ENCODE data around the gene CLP1. TPM values are rescaled to one million over a fixed set of nuclear protein-coding genes. Genes with fewer than 3 reads are reported as not detected.

The CLP1 gene
- total RNA-seq, 1 experiment from 2014 or later: 23.4 TPM

- Histone ChIP-seq H4K20me1 (ENCODE audit: insufficient read depth) (no peaks in the 10 kb centered on the region), H3K79me2 (ENCODE audit: low read depth) (peaks cover 6% of the 10 kb centered on the region), H2AFZ (peak overlapping the region; percentile 1; the same call in 1 of the 2 replicates), H3K9me3 (ENCODE audit: insufficient read depth, low read depth) (no peaks in the 10 kb centered on the region), H3K36me3 (ENCODE audit: low read depth) (no peaks in the 10 kb centered on the region), H3K4me2 (no peak overlapping the region), H3K27ac (no peak overlapping the region), H3F3A (ENCODE audit: insufficient read depth, low read depth) (peaks cover 5% of the 10 kb centered on the region; the same call in 1 of the 2 replicates), H3K4me1 (replicated peaks; ENCODE audit: insufficient read depth) (peaks cover 7% of the 10 kb centered on the region), H3K4me3 (no peak overlapping the region), H3K9me2 (ENCODE audit: insufficient read depth) (no peaks in the 10 kb centered on the region), H3K27me3 (ENCODE audit: insufficient read depth, low read depth) (peaks cover 21% of the 10 kb centered on the region)
- intact Hi-C loops (cut with micrococcal nuclease; ENCODE audit: unreplicated experiment): no loop called here
- POLR2A ChIA-PET (ENCODE audit: unreplicated experiment): no interaction called here
- CTCF ChIA-PET: no interaction called here
- DNase-seq: no peak
- BruUV-seq (replicated peaks): no TSS peak
- TF ChIP-seq EZH2 (IDR thresholded peaks at IDR 0.05; ENCODE audit: low read depth) (no peak), CTCF (conservative IDR thresholded peaks at IDR 0.05) (no peak)
Measured at GRCh38 chr11:57653163-57653562, 4.4 kb upstream of the CLP1 start.

GRCh38 chr11:57656885-57657193 is 723 bp upstream of the CLP1 start:
- CTCF ChIA-PET: no interaction called here
- Histone ChIP-seq H3K27me3 (ENCODE audit: insufficient read depth, low read depth) (no peaks in the 10 kb centered on the region), H3K4me1 (replicated peaks; ENCODE audit: insufficient read depth) (peaks cover 7% of the 10 kb centered on the region), H4K20me1 (ENCODE audit: insufficient read depth) (no peaks in the 10 kb centered on the region), H3K79me2 (ENCODE audit: low read depth) (peaks cover 27% of the 10 kb centered on the region), H3K4me3 (peak overlapping the region; percentile 96), H3K9me2 (ENCODE audit: insufficient read depth) (no peaks in the 10 kb centered on the region), H3K4me2 (peak overlapping the region; percentile 97), H3K36me3 (ENCODE audit: low read depth) (peaks cover 21% of the 10 kb centered on the region; the same call in 1 of the 2 replicates), H2AFZ (peak overlapping the region; percentile 80), H3K27ac (peak overlapping the region; percentile 17; the same call in 1 of the 2 replicates), H3K9me3 (ENCODE audit: insufficient read depth, low read depth) (no peaks in the 10 kb centered on the region), H3F3A (ENCODE audit: insufficient read depth, low read depth) (peaks cover 9% of the 10 kb centered on the region; the same call in 1 of the 2 replicates)
- BruUV-seq (replicated peaks): TSS peak; percentile 99
- 0 out of 2 replicates have a peak, but pooled peaks have one; percentile 5 for TF ChIP-seq CTCF (conservative IDR thresholded peaks at IDR 0.05)
- TF ChIP-seq EZH2 (IDR thresholded peaks at IDR 0.05; ENCODE audit: low read depth): no peak
- intact Hi-C loops (cut with micrococcal nuclease; ENCODE audit: unreplicated experiment): loop anchor here (1.0 to 5.0 kb wide), 3 partner anchors 10 to 921 kb away; partner anchors contain the start of gene TIMM10
- DNase-seq: no peak
- POLR2A ChIA-PET (ENCODE audit: unreplicated experiment): interaction anchor here (1.0 kb wide), 1 partner anchor 13 kb away, joined by 12 read pairs; no protein-coding TSS in a partner anchor

GRCh38 chr11:57658023-57658361 is 430 bp downstream of the CLP1 start:
- ChIA-PET POLR2A (ENCODE audit: unreplicated experiment) (no interaction called here), CTCF (no interaction called here)
- TF ChIP-seq EZH2 (IDR thresholded peaks at IDR 0.05; ENCODE audit: low read depth) (no peak), CTCF (conservative IDR thresholded peaks at IDR 0.05) (no peak)
- Histone ChIP-seq H3K9me2 (ENCODE audit: insufficient read depth) (no peaks in the 10 kb centered on the region), H3K9me3 (ENCODE audit: insufficient read depth, low read depth) (no peaks in the 10 kb centered on the region), H3K27me3 (ENCODE audit: insufficient read depth, low read depth) (no peaks in the 10 kb centered on the region), H3K79me2 (ENCODE audit: low read depth) (peaks cover 27% of the 10 kb centered on the region), H3K27ac (peak overlapping the region; percentile 25), H3K4me2 (peak overlapping the region; percentile 97), H3F3A (ENCODE audit: insufficient read depth, low read depth) (peaks cover 20% of the 10 kb centered on the region; the same call in 1 of the 2 replicates), H2AFZ (peak overlapping the region; percentile 81), H3K4me3 (peak overlapping the region; percentile 96), H4K20me1 (ENCODE audit: insufficient read depth) (no peaks in the 10 kb centered on the region), H3K36me3 (ENCODE audit: low read depth) (peaks cover 26% of the 10 kb centered on the region; the same call in 1 of the 2 replicates), H3K4me1 (replicated peaks; ENCODE audit: insufficient read depth) (peaks cover 7% of the 10 kb centered on the region)
- TSS peak; percentile 50 for BruUV-seq (replicated peaks)
- intact Hi-C loops (cut with micrococcal nuclease; ENCODE audit: unreplicated experiment): loop anchor here (5.0 kb wide), 1 partner anchor 126 kb away; the partner anchor contains the start of gene TIMM10
- DNase-seq: no peak
